ENCODE data around the gene CACNA1H. TPM values are rescaled to one million over a fixed set of nuclear protein-coding genes. Genes with fewer than 3 reads are reported as not detected.
"Not testable (repeated sequence)": the region's sequence is repeated elsewhere in the genome, so short reads cannot be mapped to it uniquely, and the experiment has no call there.

The CACNA1H gene
- total RNA-seq, 1 donor from 2014 or later, result 42.8 TPM

DNA sequence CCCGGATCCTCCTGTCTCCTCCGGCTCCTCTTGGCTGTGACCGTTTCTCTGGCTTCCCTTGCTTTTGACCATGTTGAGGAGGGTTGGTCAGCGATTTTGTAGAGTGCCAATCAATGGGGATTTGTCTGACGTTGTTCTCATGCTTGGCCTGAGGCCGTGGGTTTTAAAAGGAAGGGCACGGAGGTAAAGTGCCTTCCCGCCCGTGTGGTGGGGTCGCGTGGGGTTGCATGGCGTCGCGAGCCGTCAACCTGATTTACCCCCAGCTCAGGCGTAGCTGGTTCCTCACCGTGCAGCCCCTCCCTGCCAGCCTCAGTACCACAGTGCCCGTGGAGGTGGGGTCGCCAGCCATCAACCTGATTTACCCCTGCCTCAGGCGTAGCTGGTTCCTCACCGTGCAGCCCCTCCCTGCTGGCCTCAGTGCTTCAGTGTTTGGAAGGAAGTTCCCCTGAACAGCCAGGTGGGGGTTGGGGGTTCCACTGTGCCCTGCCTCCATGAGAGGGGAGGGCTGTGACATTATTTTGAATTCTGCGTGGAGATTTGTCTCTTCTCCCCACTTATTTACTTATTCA, 92.6 kb downstream of the CACNA1H start:
- no peaks in the 10 kb centered on the region for H3K9me3 Mint-ChIP-seq (ENCODE audit: low read depth)
- H3K4me1 Mint-ChIP-seq (ENCODE audit: low read depth), result peaks cover 2% of the 10 kb centered on the region
- no peak overlapping the region for H3K27ac Mint-ChIP-seq
- TF ChIP-seq, protein P1, sequence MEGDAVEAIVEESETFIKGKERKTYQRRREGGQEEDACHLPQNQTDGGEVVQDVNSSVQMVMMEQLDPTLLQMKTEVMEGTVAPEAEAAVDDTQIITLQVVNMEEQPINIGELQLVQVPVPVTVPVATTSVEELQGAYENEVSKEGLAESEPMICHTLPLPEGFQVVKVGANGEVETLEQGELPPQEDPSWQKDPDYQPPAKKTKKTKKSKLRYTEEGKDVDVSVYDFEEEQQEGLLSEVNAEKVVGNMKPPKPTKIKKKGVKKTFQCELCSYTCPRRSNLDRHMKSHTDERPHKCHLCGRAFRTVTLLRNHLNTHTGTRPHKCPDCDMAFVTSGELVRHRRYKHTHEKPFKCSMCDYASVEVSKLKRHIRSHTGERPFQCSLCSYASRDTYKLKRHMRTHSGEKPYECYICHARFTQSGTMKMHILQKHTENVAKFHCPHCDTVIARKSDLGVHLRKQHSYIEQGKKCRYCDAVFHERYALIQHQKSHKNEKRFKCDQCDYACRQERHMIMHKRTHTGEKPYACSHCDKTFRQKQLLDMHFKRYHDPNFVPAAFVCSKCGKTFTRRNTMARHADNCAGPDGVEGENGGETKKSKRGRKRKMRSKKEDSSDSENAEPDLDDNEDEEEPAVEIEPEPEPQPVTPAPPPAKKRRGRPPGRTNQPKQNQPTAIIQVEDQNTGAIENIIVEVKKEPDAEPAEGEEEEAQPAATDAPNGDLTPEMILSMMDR (IDR thresholded peaks at IDR 0.05; ENCODE audit: unreplicated experiment), result no peak
- no peak overlapping the region for H3K4me3 Mint-ChIP-seq (ENCODE audit: low read depth)
- H3K36me3 Mint-ChIP-seq (ENCODE audit: insufficient read depth), result no peaks in the 10 kb centered on the region
- H3K27me3 Mint-ChIP-seq, result peaks cover 21% of the 10 kb centered on the region
- DNase-seq (ENCODE audit: low spot score, unreplicated experiment), result no peak

DNA sequence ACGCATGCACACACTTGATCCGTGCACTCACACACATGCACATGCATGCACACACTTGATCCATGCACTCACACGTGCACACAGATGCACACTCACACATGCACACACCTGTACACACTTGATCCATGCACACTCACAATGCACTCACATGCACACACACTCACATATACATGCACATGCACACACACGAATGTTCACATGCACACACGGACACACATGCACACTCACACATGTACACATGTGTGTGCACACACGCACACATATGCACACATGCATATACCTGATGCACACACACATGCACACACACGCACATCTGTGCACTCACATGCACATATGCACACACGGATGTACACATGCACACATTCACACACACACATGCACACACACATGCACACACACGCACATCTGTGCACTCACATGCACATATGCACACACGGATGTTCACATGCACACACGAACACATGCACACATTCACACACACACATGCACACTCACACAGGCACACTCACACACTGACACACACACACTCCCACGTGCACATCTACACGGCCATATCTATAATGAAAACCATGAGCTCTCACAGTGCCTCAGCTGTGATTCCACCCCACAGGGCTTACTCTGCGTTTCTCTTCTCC, 95.1 kb downstream of the CACNA1H start:
- H3K9me3 Mint-ChIP-seq (ENCODE audit: low read depth); H3K4me3 Mint-ChIP-seq (ENCODE audit: low read depth); H3K36me3 Mint-ChIP-seq (ENCODE audit: insufficient read depth); H3K27ac Mint-ChIP-seq; DNase-seq (ENCODE audit: low spot score, unreplicated experiment); H3K4me1 Mint-ChIP-seq (ENCODE audit: low read depth): not testable (repeated sequence)
- peaks cover 21% of the 10 kb centered on the region for H3K27me3 Mint-ChIP-seq

DNA sequence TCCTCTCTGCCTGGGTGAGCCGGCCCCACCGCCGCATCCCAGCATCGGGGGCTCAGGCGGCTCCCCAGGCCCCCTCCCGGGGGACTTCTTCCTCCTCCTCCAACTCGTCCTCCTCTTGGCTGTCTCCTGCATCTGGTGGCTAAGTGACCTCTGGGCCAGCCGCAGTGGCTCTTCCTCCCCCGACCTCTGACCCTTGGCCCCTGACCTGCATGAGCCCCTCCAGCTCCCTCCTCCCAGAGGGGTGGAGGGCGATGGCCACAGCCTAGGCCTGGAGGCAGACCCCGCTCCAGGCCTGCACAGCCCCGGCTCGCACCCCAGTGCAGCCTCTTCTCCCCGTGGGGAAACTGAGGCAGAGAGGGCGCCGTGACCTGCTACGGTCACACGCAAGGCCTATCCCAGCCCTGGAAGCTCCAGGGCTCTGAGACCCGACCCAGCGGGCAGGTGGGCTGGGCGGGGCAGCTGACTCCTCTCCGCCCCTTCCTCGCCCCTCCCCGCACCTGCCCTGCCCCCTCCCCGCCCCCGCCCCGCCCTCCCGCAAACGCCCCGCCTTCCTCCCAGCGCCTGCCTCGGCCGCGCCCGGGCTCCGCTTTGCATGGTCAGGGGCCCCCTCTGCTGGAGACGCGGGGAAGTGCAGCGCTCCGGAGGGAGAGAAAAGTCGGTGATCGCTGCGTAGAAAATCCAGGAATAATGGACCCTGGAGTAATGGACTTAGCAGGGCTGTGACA, 96.3 kb downstream of the CACNA1H start:
- not testable (repeated sequence) for H3K4me1 Mint-ChIP-seq (ENCODE audit: low read depth); DNase-seq (ENCODE audit: low spot score, unreplicated experiment); H3K9me3 Mint-ChIP-seq (ENCODE audit: low read depth); H3K27ac Mint-ChIP-seq; H3K36me3 Mint-ChIP-seq (ENCODE audit: insufficient read depth); H3K4me3 Mint-ChIP-seq (ENCODE audit: low read depth)
- peaks cover 21% of the 10 kb centered on the region for H3K27me3 Mint-ChIP-seq

DNA sequence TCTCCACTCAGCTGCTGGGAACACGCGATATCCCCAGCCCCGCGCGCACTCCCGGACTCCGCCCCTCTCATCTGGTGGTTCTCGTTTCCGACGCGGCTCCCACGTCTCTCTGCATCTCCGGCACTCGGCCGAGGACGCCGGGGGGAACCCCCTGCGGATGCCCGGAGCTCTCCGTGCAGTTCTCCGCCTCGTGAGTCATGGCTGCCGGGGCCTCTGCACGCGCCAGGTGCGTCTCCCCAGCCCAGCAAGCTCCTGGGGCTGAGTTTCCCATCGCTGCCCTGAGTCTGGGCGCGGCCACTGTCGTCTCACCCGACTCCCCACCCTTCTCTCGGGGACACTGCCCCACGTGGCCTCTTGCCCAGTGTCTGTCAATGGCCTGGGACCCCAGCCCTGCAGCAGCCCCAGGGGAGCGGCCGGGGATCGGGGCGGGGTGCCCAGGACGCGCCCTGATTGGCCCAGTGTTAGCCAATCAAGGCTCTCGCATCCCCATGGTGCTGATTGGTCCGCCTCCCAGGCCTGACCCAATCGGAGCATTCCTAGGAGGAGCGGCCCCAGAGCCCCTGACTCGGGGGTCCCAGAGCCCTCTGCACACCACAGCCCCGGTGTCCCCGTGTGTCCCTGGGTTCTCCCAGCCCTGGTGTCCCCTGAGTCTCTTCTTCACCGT, 100.9 kb downstream of the CACNA1H start:
- not testable (repeated sequence) for H3K4me1 Mint-ChIP-seq (ENCODE audit: low read depth); H3K27ac Mint-ChIP-seq; H3K4me3 Mint-ChIP-seq (ENCODE audit: low read depth); H3K9me3 Mint-ChIP-seq (ENCODE audit: low read depth); DNase-seq (ENCODE audit: low spot score, unreplicated experiment); H3K27me3 Mint-ChIP-seq; H3K36me3 Mint-ChIP-seq (ENCODE audit: insufficient read depth)

DNA sequence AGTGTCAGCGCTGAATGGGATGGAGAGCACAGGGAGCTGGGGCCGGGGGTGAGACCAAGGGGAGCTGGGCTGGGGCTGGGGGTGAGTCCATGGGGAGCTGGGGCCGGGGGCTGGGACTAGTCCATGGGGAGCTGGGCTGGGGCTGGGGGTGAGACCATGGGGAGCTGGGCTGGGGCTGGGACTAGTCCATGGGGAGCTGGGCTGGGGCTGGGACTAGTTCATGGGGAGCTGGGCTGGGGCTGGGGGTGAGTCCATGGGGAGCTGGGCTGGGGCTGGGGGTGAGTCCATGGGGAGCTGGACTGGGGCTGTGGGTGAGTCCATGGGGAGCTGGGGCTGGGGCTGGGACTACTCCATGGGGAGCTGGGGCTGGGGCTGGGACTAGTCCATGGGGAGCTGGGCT, 101.9 kb downstream of the CACNA1H start:
- not testable (repeated sequence) for H3K36me3 Mint-ChIP-seq (ENCODE audit: insufficient read depth); H3K27ac Mint-ChIP-seq; H3K9me3 Mint-ChIP-seq (ENCODE audit: low read depth)

DNA sequence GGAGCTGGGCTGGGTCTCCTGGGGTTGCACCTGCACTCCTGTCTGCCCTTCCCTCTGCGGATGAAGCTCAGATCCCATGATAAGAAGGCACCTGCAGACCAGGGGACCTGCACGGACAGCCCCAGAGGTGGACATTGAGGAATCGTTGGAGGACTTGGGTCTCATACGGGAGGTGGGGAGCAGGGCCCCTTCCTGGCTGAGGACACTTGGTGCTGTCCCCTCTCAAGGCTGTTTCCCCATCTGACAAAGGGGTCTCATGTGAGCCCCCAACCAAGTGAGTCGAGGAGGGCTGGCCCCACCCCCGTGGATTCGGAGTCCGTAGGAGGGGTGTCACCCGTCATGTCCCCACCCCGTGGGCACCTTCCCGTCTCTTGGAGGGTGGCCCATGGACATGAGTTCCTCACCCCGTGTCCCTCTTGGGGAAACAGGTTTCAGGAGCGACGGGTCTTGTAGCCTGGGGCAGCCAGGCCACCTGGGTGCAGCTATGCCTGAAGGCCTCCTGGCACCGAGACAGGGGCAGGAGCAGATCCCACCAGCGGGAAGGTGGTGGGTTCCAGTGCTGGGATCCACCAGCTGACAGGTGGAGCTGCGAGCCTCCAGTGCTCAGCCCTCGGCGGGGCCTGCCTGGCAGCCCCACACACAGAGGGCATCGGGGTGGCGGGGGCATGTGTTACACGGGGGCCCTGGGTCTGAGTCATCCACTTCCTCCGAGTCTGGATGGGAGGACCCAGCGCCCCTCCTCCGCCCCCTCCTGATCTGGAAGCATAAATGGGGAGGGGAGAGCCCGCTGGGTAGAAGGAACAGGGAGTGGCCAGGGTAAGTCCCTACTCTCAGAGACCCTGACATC, 102.6 kb downstream of the CACNA1H start, which contains the start of gene TPSD1:
TPSD1 (plus strand) TSS at position 794 of the 847 bp plus-strand sequence. CDS start 212 bp downstream, outside the sequence.
- H3K27ac Mint-ChIP-seq; DNase-seq (ENCODE audit: low spot score, unreplicated experiment); H3K27me3 Mint-ChIP-seq; H3K36me3 Mint-ChIP-seq (ENCODE audit: insufficient read depth); H3K4me3 Mint-ChIP-seq (ENCODE audit: low read depth); H3K9me3 Mint-ChIP-seq (ENCODE audit: low read depth); H3K4me1 Mint-ChIP-seq (ENCODE audit: low read depth): not testable (repeated sequence)

More for the DNA sequence above, 101.9 kb downstream of the CACNA1H start:
- not testable (repeated sequence) for H3K4me3 Mint-ChIP-seq (ENCODE audit: low read depth); DNase-seq (ENCODE audit: low spot score, unreplicated experiment); H3K27me3 Mint-ChIP-seq; H3K4me1 Mint-ChIP-seq (ENCODE audit: low read depth)

DNA sequence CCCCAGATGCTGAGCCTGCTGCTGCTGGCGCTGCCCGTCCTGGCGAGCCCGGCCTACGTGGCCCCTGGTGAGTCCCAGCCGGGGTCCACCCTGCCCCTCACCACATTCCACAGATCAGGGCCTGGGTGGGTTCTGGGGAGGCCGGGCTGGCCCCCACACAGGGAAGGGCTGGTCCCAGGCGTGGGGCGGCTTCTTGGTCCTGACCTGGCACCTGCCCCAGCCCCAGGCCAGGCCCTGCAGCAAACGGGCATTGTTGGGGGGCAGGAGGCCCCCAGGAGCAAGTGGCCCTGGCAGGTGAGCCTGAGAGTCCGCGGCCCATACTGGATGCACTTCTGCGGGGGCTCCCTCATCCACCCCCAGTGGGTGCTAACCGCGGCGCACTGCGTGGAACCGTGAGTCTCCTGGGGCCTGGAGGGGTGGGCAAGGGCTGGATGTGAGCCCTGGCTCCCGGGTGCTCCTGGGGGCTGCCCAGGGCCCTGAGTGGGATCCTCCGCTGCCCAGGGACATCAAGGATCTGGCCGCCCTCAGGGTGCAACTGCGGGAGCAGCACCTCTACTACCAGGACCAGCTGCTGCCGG, 103.5 kb downstream of the CACNA1H start:
- not testable (repeated sequence) for H3K4me1 Mint-ChIP-seq (ENCODE audit: low read depth); H3K9me3 Mint-ChIP-seq (ENCODE audit: low read depth); H3K36me3 Mint-ChIP-seq (ENCODE audit: insufficient read depth); DNase-seq (ENCODE audit: low spot score, unreplicated experiment); H3K4me3 Mint-ChIP-seq (ENCODE audit: low read depth); H3K27ac Mint-ChIP-seq
- H3K27me3 Mint-ChIP-seq, result peaks cover 13% of the 10 kb centered on the region

Measured in progenitor cell of endocrine pancreas (in vitro differentiated cells).